WTC11 (cell line): ENCODE data around the gene SPOUT1. TPM values are rescaled to one million over a fixed set of nuclear protein-coding genes. Genes with fewer than 3 reads are reported as not detected.

Experiments
- ATAC-seq: fragments of 200-7000 bp; cut with Tn5 transposase; 2 replicates; pipeline ENCODE4 v1.10.0; 2021; ENCODE audit warnings: mild to moderate bottlenecking, moderate library complexity
- CTCF ChIA-PET: fragments of 300-600 bp; sonication (Branson Sonifier 250); formaldehyde crosslinking; loops from one replicate; lab custom pipeline; 2021; ENCODE audit warnings: antibody characterized with exemption; lab: Charles Lee
- POLR2A ChIA-PET: fragments of 350-600 bp; sonication (Branson Sonifier 250); formaldehyde crosslinking; loops from one replicate; lab custom pipeline; 2021; ENCODE audit warnings: antibody characterized with exemption; lab: Charles Lee
- DNase-seq: peaks from one replicate; pipeline ENCODE4 v3.0.0; 2021; ENCODE audit warnings: low spot score
- H3K27ac Mint-ChIP-seq: 2 replicates; pipeline ENCODE4 v1.8.0; 2021; ENCODE audit warnings: mixed read lengths
- H3K27me3 Mint-ChIP-seq: 2 replicates; pipeline ENCODE4 v1.8.0; 2021; ENCODE audit warnings: low read depth, mild to moderate bottlenecking, moderate library complexity, mixed read lengths
- H3K36me3 Mint-ChIP-seq: 2 replicates; pipeline ENCODE4 v1.8.0; 2021; ENCODE audit warnings: mixed read lengths
- H3K4me1 Mint-ChIP-seq: 2 replicates; pipeline ENCODE4 v1.8.0; 2022; ENCODE audit warnings: mixed read lengths
- H3K4me3 Mint-ChIP-seq: 2 replicates; pipeline ENCODE4 v1.8.0; 2021; ENCODE audit warnings: mild to moderate bottlenecking, moderate library complexity, mixed read lengths
- H3K9me3 Mint-ChIP-seq: 2 replicates; pipeline ENCODE4 v1.8.0; 2021; ENCODE audit warnings: mixed read lengths
- ATF6 ChIP-seq: sonication (generic); formaldehyde crosslinking; IDR thresholded peaks from 2 replicates; pipeline ENCODE4 v1.8.1; 2023; ENCODE audit warnings: mild to moderate bottlenecking, missing genetic modification reagents
- CREB1 ChIP-seq: sonication (generic); formaldehyde crosslinking; IDR thresholded peaks from 2 replicates; pipeline ENCODE4 v1.8.0; 2023; ENCODE audit warnings: mild to moderate bottlenecking, missing genetic modification reagents
- EMX1 ChIP-seq: fragments of 250-450 bp; sonication (Bioruptor Pico); IDR thresholded peaks from 2 replicates; pipeline ENCODE4 v1.8.0; 2021; ENCODE audit warnings: mild to moderate bottlenecking
- ETV6 ChIP-seq: sonication (generic); formaldehyde crosslinking; IDR thresholded peaks from 2 replicates; pipeline ENCODE4 v1.8.1; 2022; ENCODE audit warnings: mild to moderate bottlenecking, missing genetic modification reagents
- FOXJ3 ChIP-seq: sonication (generic); formaldehyde crosslinking; IDR thresholded peaks from 2 replicates; pipeline ENCODE4 v1.9.0; 2021; ENCODE audit warnings: missing genetic modification reagents, mild to moderate bottlenecking, borderline replicate concordance
- FOXP1 ChIP-seq: sonication (generic); formaldehyde crosslinking; IDR thresholded peaks from 2 replicates; pipeline ENCODE4 v1.8.0; 2022; ENCODE audit warnings: missing genetic modification reagents, mild to moderate bottlenecking, moderate library complexity, borderline replicate concordance
- GABPB1 ChIP-seq: sonication (generic); formaldehyde crosslinking; IDR thresholded peaks from 2 replicates; pipeline ENCODE4 v1.8.1; 2023; ENCODE audit warnings: mild to moderate bottlenecking, missing genetic modification reagents
- GRHL2 ChIP-seq: fragments of 250-450 bp; sonication (Bioruptor Pico); IDR thresholded peaks from 2 replicates; pipeline ENCODE4 v1.8.0; 2022; ENCODE audit warnings: mild to moderate bottlenecking, moderate library complexity; ENCODE audit not compliant: insufficient replicate concordance, severe bottlenecking
- GTF2I ChIP-seq: fragments of 250-450 bp; sonication (Bioruptor Pico); conservative IDR thresholded peaks from 2 replicates; pipeline ENCODE4 v1.4.0; 2021; ENCODE audit warnings: mild to moderate bottlenecking
- KAT7 ChIP-seq: sonication (generic); formaldehyde crosslinking; IDR thresholded peaks from 2 replicates; pipeline ENCODE4 v1.8.1; 2023; ENCODE audit warnings: missing genetic modification reagents, mild to moderate bottlenecking, borderline replicate concordance
- MYBL2 ChIP-seq: sonication (generic); formaldehyde crosslinking; IDR thresholded peaks from 2 replicates; pipeline ENCODE4 v1.8.1; 2023; ENCODE audit warnings: mild to moderate bottlenecking, moderate library complexity, missing genetic modification reagents
- NFATC4 ChIP-seq: fragments of 250-450 bp; sonication (Bioruptor Pico); IDR thresholded peaks from 2 replicates; pipeline ENCODE4 v1.9.0; 2021; ENCODE audit warnings: mild to moderate bottlenecking
- NR3C1 ChIP-seq: sonication (generic); formaldehyde crosslinking; conservative IDR thresholded peaks from 2 replicates; pipeline ENCODE4 v1.8.1; 2023; ENCODE audit warnings: low read depth, mild to moderate bottlenecking, missing genetic modification reagents
- OVOL2 ChIP-seq: fragments of 250-450 bp; sonication (Bioruptor Pico); IDR thresholded peaks from 2 replicates; pipeline ENCODE4 v1.9.0; 2021; ENCODE audit warnings: mild to moderate bottlenecking, borderline replicate concordance
- PRRX2 ChIP-seq: fragments of 250-450 bp; sonication (Bioruptor Pico); IDR thresholded peaks from 2 replicates; pipeline ENCODE4 v1.8.0; 2021; ENCODE audit warnings: mild to moderate bottlenecking
- SMAD3 ChIP-seq: sonication (generic); formaldehyde crosslinking; IDR thresholded peaks from 2 replicates; pipeline ENCODE4 v1.8.0; 2022; ENCODE audit warnings: missing genetic modification reagents, mild to moderate bottlenecking, borderline replicate concordance
- SOX15 ChIP-seq: fragments of 250-450 bp; sonication (Bioruptor Pico); IDR thresholded peaks from 2 replicates; pipeline ENCODE4 v1.9.0; 2021; ENCODE audit warnings: mild to moderate bottlenecking
- USF1 ChIP-seq: sonication (generic); formaldehyde crosslinking; IDR thresholded peaks from 2 replicates; pipeline ENCODE4 v1.8.0; 2022; ENCODE audit warnings: mild to moderate bottlenecking, missing genetic modification reagents
- ZNF121 ChIP-seq: sonication (generic); formaldehyde crosslinking; IDR thresholded peaks from 2 replicates; pipeline ENCODE4 v1.8.0; 2023; ENCODE audit warnings: missing genetic modification reagents
- ZNF219 ChIP-seq: sonication (generic); formaldehyde crosslinking; IDR thresholded peaks from 2 replicates; pipeline ENCODE4 v1.8.0; 2023; ENCODE audit warnings: missing genetic modification reagents, mild to moderate bottlenecking, borderline replicate concordance
- ZNF263 ChIP-seq: sonication (generic); formaldehyde crosslinking; IDR thresholded peaks from 2 replicates; pipeline ENCODE4 v1.8.1; 2022; ENCODE audit warnings: low read depth, mild to moderate bottlenecking, moderate library complexity, missing genetic modification reagents
- ZNF317 ChIP-seq: sonication (generic); formaldehyde crosslinking; IDR thresholded peaks from 2 replicates; pipeline ENCODE4 v1.8.1; 2023; ENCODE audit warnings: low read depth, mild to moderate bottlenecking, moderate library complexity, missing genetic modification reagents, borderline replicate concordance
- ZNF396 ChIP-seq: fragments of 250-450 bp; sonication (Bioruptor Pico); IDR thresholded peaks from 2 replicates; pipeline ENCODE4 v1.8.0; 2021; ENCODE audit warnings: mild to moderate bottlenecking, moderate library complexity, borderline replicate concordance
- total RNA-seq: library from RNA; stranded (reverse); gene quantifications from 3 replicates; pipeline ENCODE4 v1.2.3, GENCODE V29; 2021
- TF ChIP-seq, protein P1 (sequence below): sonication (generic); formaldehyde crosslinking; IDR thresholded peaks from 2 replicates; pipeline ENCODE4 v1.8.0; 2023; ENCODE audit warnings: mild to moderate bottlenecking, missing genetic modification reagents
- TF ChIP-seq, protein P2 (sequence below): sonication (generic); formaldehyde crosslinking; IDR thresholded peaks from 2 replicates; pipeline ENCODE4 v1.8.1; 2023; ENCODE audit warnings: mild to moderate bottlenecking, moderate library complexity, missing genetic modification reagents
- TF ChIP-seq, protein P3 (sequence below): fragments of 250-450 bp; sonication (Bioruptor Pico); IDR thresholded peaks from 2 replicates; pipeline ENCODE4 v1.9.0; 2021; ENCODE audit warnings: mild to moderate bottlenecking

SPOUT1 gene
- total RNA-seq, 1 experiment from 2014 or later = 79.3 TPM

DNA sequence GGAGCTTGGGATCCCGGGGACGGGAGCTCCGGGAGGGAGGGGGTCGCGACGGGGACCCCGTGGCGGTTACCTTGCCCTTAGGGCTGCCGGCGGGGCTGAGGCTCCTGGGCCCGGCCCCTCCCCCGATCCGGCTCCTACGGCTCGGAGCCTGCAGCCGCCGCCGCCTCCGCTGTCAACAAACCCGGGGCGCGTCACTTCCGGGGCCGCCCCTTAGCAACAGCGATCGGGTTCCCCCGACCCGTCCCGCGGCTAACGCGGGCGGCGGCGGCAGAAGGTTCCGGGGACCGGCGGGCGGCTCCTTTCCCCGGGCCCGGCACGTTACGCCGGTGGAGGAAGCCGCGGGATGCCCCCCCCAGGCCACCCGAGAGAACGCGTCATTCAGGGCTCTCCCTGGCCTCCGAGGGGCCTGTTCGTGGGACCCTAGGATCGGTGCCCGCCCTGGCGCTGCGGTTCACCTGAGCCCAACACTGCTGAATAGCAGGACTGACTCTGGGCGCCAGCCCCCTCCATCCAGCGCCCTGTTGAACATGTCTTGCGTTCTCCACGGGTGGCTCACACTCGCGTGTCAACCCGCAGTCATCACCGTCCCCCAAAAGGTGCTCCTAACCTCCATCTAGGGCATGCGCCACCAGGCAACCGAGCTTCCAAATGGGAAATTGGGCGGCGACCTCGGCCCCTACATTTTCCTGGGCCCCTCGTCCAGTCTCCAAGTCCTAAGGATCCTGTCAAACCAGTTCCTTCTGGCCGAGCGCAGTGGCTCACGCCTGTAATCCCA, 57.7 kb downstream of the SPOUT1 start, which contains the start of gene ZER1:
Gene ZER1, minus strand, starts transcription at position 183 of the 775 bp plus-strand sequence. CDS start 16,362 bp downstream, outside the sequence.
- DNase-seq = peak; percentile 92
- peak; percentile 84 for ATAC-seq
- Mint-ChIP-seq H3K4me3 (peak within 1 kb of the TSS; percentile 95), H3K4me1 (peaks cover 9% of the 10 kb centered on the region), H3K27ac (peak within 1 kb of the TSS; percentile 99), H3K36me3 (no peaks in the 10 kb centered on the region; the same call in 1 of the 2 replicates), H3K9me3 (no peaks in the 10 kb centered on the region), H3K27me3 (no peaks in the 10 kb centered on the region; the same call in 1 of the 2 replicates)
- ChIA-PET CTCF (interaction anchor here (0.6 to 3.4 kb wide), 8 partner anchors 13 to 256 kb away, joined by 3 to 20 read pairs (median 5); partner anchors contain the start of genes ENDOG and SH3GLB2), POLR2A (interaction anchor here (0.7 kb wide), 1 partner anchor 1661 kb away, joined by 3 read pairs; no protein-coding TSS in a partner anchor)
- peak; percentile 74 for TF ChIP-seq ETV6 (CRISPR knock-in tag)
- TF ChIP-seq, protein P1, sequence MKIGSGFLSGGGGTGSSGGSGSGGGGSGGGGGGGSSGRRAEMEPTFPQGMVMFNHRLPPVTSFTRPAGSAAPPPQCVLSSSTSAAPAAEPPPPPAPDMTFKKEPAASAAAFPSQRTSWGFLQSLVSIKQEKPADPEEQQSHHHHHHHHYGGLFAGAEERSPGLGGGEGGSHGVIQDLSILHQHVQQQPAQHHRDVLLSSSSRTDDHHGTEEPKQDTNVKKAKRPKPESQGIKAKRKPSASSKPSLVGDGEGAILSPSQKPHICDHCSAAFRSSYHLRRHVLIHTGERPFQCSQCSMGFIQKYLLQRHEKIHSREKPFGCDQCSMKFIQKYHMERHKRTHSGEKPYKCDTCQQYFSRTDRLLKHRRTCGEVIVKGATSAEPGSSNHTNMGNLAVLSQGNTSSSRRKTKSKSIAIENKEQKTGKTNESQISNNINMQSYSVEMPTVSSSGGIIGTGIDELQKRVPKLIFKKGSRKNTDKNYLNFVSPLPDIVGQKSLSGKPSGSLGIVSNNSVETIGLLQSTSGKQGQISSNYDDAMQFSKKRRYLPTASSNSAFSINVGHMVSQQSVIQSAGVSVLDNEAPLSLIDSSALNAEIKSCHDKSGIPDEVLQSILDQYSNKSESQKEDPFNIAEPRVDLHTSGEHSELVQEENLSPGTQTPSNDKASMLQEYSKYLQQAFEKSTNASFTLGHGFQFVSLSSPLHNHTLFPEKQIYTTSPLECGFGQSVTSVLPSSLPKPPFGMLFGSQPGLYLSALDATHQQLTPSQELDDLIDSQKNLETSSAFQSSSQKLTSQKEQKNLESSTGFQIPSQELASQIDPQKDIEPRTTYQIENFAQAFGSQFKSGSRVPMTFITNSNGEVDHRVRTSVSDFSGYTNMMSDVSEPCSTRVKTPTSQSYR (CRISPR knock-in tag) = no peak
- TF ChIP-seq GTF2I (CRISPR knock-in tag) = 0 out of 2 replicates have a peak, but pooled peaks have one; percentile 5
- no peak for TF ChIP-seq NR3C1 (CRISPR knock-in tag)
- TF ChIP-seq, protein P2, sequence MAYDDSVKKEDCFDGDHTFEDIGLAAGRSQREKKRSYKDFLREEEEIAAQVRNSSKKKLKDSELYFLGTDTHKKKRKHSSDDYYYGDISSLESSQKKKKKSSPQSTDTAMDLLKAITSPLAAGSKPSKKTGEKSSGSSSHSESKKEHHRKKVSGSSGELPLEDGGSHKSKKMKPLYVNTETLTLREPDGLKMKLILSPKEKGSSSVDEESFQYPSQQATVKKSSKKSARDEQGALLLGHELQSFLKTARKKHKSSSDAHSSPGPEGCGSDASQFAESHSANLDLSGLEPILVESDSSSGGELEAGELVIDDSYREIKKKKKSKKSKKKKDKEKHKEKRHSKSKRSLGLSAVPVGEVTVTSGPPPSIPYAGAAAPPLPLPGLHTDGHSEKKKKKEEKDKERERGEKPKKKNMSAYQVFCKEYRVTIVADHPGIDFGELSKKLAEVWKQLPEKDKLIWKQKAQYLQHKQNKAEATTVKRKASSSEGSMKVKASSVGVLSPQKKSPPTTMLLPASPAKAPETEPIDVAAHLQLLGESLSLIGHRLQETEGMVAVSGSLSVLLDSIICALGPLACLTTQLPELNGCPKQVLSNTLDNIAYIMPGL (CRISPR knock-in tag) = peak; percentile 56; the same call in 1 of the 2 replicates
- TF ChIP-seq OVOL2 (CRISPR knock-in tag) = no peak
- TF ChIP-seq ZNF396 = no peak
- peak; percentile 80; the same call in 1 of the 2 replicates for TF ChIP-seq MYBL2 (CRISPR knock-in tag)
- TF ChIP-seq ZNF219 (CRISPR knock-in tag) = no peak
- peak; percentile 87 for TF ChIP-seq GABPB1 (CRISPR knock-in tag)
- TF ChIP-seq PRRX2 (CRISPR knock-in tag) = 0 out of 2 replicates have a peak, but pooled peaks have one; percentile 18
- TF ChIP-seq ZNF317 (CRISPR knock-in tag) = no peak
- TF ChIP-seq USF1 = no peak
- no peak for TF ChIP-seq NFATC4 (CRISPR knock-in tag)
- no peak for TF ChIP-seq EMX1 (CRISPR knock-in tag)
- TF ChIP-seq ZNF263 (CRISPR knock-in tag) = no peak
- TF ChIP-seq, protein P3, sequence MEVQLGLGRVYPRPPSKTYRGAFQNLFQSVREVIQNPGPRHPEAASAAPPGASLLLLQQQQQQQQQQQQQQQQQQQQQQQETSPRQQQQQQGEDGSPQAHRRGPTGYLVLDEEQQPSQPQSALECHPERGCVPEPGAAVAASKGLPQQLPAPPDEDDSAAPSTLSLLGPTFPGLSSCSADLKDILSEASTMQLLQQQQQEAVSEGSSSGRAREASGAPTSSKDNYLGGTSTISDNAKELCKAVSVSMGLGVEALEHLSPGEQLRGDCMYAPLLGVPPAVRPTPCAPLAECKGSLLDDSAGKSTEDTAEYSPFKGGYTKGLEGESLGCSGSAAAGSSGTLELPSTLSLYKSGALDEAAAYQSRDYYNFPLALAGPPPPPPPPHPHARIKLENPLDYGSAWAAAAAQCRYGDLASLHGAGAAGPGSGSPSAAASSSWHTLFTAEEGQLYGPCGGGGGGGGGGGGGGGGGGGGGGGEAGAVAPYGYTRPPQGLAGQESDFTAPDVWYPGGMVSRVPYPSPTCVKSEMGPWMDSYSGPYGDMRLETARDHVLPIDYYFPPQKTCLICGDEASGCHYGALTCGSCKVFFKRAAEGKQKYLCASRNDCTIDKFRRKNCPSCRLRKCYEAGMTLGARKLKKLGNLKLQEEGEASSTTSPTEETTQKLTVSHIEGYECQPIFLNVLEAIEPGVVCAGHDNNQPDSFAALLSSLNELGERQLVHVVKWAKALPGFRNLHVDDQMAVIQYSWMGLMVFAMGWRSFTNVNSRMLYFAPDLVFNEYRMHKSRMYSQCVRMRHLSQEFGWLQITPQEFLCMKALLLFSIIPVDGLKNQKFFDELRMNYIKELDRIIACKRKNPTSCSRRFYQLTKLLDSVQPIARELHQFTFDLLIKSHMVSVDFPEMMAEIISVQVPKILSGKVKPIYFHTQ (CRISPR knock-in tag) = no peak
- TF ChIP-seq ZNF121 (CRISPR knock-in tag) = no peak
- TF ChIP-seq FOXP1 = peak; percentile 44; the same call in 1 of the 2 replicates
- 0 out of 2 replicates have a peak, but pooled peaks have one; percentile 38 for TF ChIP-seq ATF6
- TF ChIP-seq FOXJ3 (CRISPR knock-in tag) = no peak
- TF ChIP-seq KAT7 (CRISPR knock-in tag) = peak; percentile 62; the same call in 1 of the 2 replicates
- TF ChIP-seq SOX15 = no peak
- TF ChIP-seq CREB1 = no peak
- TF ChIP-seq GRHL2 = no peak
- no peak for TF ChIP-seq SMAD3 (CRISPR knock-in tag)
